GM23338 (cell line): ENCODE results near the gene LGR5.

ENCODE experiments used
- EZH2 ChIP-seq: fragments of 200-600 bp; sonication (generic); IDR thresholded peaks from one replicate; pipeline ENCODE4 v1.8.0; 2017; ENCODE audit warnings: antibody characterized with exemption, mild to moderate bottlenecking, low read depth; ENCODE audit not compliant: unreplicated experiment
- EZH2phosphoT487 ChIP-seq: fragments of 200-600 bp; sonication (generic); IDR thresholded peaks from one replicate; pipeline ENCODE4 v1.8.1; 2018; ENCODE audit warnings: antibody characterized with exemption; ENCODE audit not compliant: unreplicated experiment
- JUNB ChIP-seq: IDR thresholded peaks from one replicate; pipeline ENCODE4 v1.6.1; 2016; ENCODE audit warnings: antibody characterized with exemption; ENCODE audit not compliant: unreplicated experiment
- POLR2AphosphoS5 ChIP-seq: IDR thresholded peaks from 2 replicates; pipeline ENCODE4 v1.6.1; 2016; ENCODE audit warnings: antibody characterized with exemption, low read depth
- TF ChIP-seq, protein P1 (sequence below), 2 experiments: fragments of 200-600 bp in 1 of 2; sonication (generic) in 1 of 2; conservative IDR thresholded peaks; 2 replicates each; pipeline versions ENCODE4 v1.5.1 to v1.6.1; 2016 to 2017; ENCODE audit warnings: antibody characterized with exemption in 2 of 2, low read depth in 2 of 2, mild to moderate bottlenecking in 2 of 2, moderate library complexity in 1 of 2

DNA sequence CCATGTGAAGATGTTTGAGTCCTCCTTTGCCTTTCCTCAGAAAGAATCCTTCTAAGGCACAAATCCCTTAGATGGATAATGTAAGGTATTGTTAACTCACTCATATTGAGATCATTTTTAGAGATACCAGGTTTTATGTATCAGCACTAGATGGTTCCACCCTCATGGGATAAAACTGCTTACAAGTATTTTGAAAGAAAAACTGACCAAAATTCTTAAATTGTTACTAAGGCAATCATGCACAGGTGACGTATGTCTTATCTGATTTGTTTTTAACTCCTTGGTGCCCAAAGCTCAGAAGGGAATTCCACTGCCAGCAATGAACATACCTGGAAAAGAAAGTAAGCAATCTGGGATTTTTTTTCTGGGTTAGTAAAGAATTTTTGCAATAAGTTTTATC lies 145.6 kb downstream of the LGR5 start:
- no peak for TF ChIP-seq POLR2AphosphoS5
- TF ChIP-seq EZH2phosphoT487, result no peak
- TF ChIP-seq, protein P1, sequence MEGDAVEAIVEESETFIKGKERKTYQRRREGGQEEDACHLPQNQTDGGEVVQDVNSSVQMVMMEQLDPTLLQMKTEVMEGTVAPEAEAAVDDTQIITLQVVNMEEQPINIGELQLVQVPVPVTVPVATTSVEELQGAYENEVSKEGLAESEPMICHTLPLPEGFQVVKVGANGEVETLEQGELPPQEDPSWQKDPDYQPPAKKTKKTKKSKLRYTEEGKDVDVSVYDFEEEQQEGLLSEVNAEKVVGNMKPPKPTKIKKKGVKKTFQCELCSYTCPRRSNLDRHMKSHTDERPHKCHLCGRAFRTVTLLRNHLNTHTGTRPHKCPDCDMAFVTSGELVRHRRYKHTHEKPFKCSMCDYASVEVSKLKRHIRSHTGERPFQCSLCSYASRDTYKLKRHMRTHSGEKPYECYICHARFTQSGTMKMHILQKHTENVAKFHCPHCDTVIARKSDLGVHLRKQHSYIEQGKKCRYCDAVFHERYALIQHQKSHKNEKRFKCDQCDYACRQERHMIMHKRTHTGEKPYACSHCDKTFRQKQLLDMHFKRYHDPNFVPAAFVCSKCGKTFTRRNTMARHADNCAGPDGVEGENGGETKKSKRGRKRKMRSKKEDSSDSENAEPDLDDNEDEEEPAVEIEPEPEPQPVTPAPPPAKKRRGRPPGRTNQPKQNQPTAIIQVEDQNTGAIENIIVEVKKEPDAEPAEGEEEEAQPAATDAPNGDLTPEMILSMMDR (conservative IDR thresholded peaks at IDR 0.05; ENCODE audit: low read depth in 2 of 2), result no peak
- TF ChIP-seq EZH2, result no peak
- TF ChIP-seq JUNB, result no peak
